Nephron (organoid): Measurements from ENCODE around the gene CCDC66.

Source experiments
- H3K27ac Mint-ChIP-seq, 3 experiments: 2 replicates each; pipeline ENCODE4 v1.8.0; 2020; ENCODE audit warnings: mixed read lengths in 3 of 3, mild to moderate bottlenecking in 2 of 3, moderate library complexity in 1 of 3
- H3K27me3 Mint-ChIP-seq: 2 replicates; pipeline ENCODE4 v1.8.0; 2021; ENCODE audit warnings: low read depth, mild to moderate bottlenecking, moderate library complexity, mixed read lengths
- H3K36me3 Mint-ChIP-seq: 2 replicates; pipeline ENCODE4 v1.8.0; 2020; ENCODE audit warnings: low read depth, mixed read lengths
- H3K4me1 Mint-ChIP-seq: 2 replicates; pipeline ENCODE4 v1.8.0; 2020; ENCODE audit warnings: mixed read lengths
- H3K4me3 Mint-ChIP-seq, 3 experiments: 2 replicates each; pipeline ENCODE4 v1.8.0; 2020; ENCODE audit warnings: mild to moderate bottlenecking in 3 of 3, mixed read lengths in 3 of 3, moderate library complexity in 2 of 3
- H3K9me3 Mint-ChIP-seq: 2 replicates; pipeline ENCODE4 v1.8.0; 2020; ENCODE audit warnings: mixed read lengths
- CTCF ChIP-seq, 3 experiments: fragments of 200-600 bp; sonication (generic); IDR thresholded peaks; one replicate each; pipeline ENCODE4 v1.5.0; 2021; ENCODE audit warnings: antibody characterized with exemption in 3 of 3; ENCODE audit not compliant: unreplicated experiment in 3 of 3

Gene CCDC66

GRCh38 chr3:56645407-56645806 is 88.4 kb downstream of the CCDC66 start:
- Mint-ChIP-seq H3K27ac (no peak overlapping the region), H3K36me3 (peaks cover 74% of the 10 kb centered on the region)
- TF ChIP-seq CTCF (IDR thresholded peaks at IDR 0.05; ENCODE audit: unreplicated experiment in 3 of 3), result no peak

GRCh38 chr3:56654460-56654859 is 97.5 kb downstream of the CCDC66 start:
- Mint-ChIP-seq H3K27me3 (no peaks in the 10 kb centered on the region), H3K4me1 (no peaks in the 10 kb centered on the region), H3K36me3 (peaks cover 93% of the 10 kb centered on the region), H3K27ac (no peak overlapping the region), H3K9me3 (peaks cover 4% of the 10 kb centered on the region), H3K4me3 (no peak overlapping the region)
- no peak for TF ChIP-seq CTCF (IDR thresholded peaks at IDR 0.05; ENCODE audit: unreplicated experiment in 3 of 3)

More at GRCh38 chr3:56645407-56645806, 88.4 kb downstream of the CCDC66 start:
- no peak overlapping the region for H3K4me3 Mint-ChIP-seq
- H3K9me3 Mint-ChIP-seq, result no peaks in the 10 kb centered on the region
- H3K27me3 Mint-ChIP-seq, result no peaks in the 10 kb centered on the region
- H3K4me1 Mint-ChIP-seq, result no peaks in the 10 kb centered on the region

- no peaks in the 10 kb centered on the region for H3K4me1 Mint-ChIP-seq
- H3K27me3 Mint-ChIP-seq, result no peaks in the 10 kb centered on the region
- no peak overlapping the region for H3K27ac Mint-ChIP-seq
Measured at GRCh38 chr3:56655709-56656108, 98.7 kb downstream of the CCDC66 start.

GRCh38 chr3:56664823-56665222 is 107.8 kb downstream of the CCDC66 start:
- Mint-ChIP-seq H3K9me3 (no peaks in the 10 kb centered on the region), H3K27ac (no peak overlapping the region), H3K36me3 (peaks cover 67% of the 10 kb centered on the region), H3K27me3 (no peaks in the 10 kb centered on the region), H3K4me1 (no peaks in the 10 kb centered on the region), H3K4me3 (no peak overlapping the region)
- no peak for TF ChIP-seq CTCF (IDR thresholded peaks at IDR 0.05; ENCODE audit: unreplicated experiment in 3 of 3)

More at GRCh38 chr3:56655709-56656108, 98.7 kb downstream of the CCDC66 start:
- peaks cover 4% of the 10 kb centered on the region for H3K9me3 Mint-ChIP-seq
- TF ChIP-seq CTCF (IDR thresholded peaks at IDR 0.05; ENCODE audit: unreplicated experiment in 3 of 3), result no peak
- H3K36me3 Mint-ChIP-seq, result peaks cover 93% of the 10 kb centered on the region
- H3K4me3 Mint-ChIP-seq, result no peak overlapping the region

- Mint-ChIP-seq H3K4me3 (no peak overlapping the region), H3K9me3 (no peaks in the 10 kb centered on the region), H3K4me1 (no peaks in the 10 kb centered on the region), H3K36me3 (peaks cover 70% of the 10 kb centered on the region), H3K27ac (no peak overlapping the region), H3K27me3 (no peaks in the 10 kb centered on the region)
- TF ChIP-seq CTCF (IDR thresholded peaks at IDR 0.05; ENCODE audit: unreplicated experiment in 3 of 3), result no peak
Measured at GRCh38 chr3:56667973-56668579, 111.1 kb downstream of the CCDC66 start.
